Sigmoid colon (tissue), 7 donors: ENCODE results near the gene IMMP2L. TPM values are rescaled to one million over a fixed set of nuclear protein-coding genes. Genes with fewer than 3 reads are reported as not detected.

Experiments used
- DNase-seq: peaks from one replicate; pipeline ENCODE4 v3.0.0-alpha.2; 2019
- H3K27ac ChIP-seq, 4 donors: fragments of 200-600 bp; sonication (generic); one replicate each; pipeline ENCODE4 v1.5.1; 2016 to 2019; ENCODE audit warnings: mild to moderate bottlenecking in 1 of 4
- H3K27me3 ChIP-seq, 3 donors: fragments of 200-600 bp; sonication (generic); one replicate each; pipeline ENCODE4 v1.5.1; 2019; ENCODE audit warnings: mild to moderate bottlenecking in 1 of 3
- H3K36me3 ChIP-seq, 4 donors: fragments of 200-600 bp; sonication (generic); one replicate each; pipeline ENCODE4 v1.5.1; 2016 to 2019
- H3K4me1 ChIP-seq, 4 donors: fragments of 200-600 bp; sonication (generic); one replicate each; pipeline ENCODE4 v1.5.1; 2017 to 2019
- H3K4me3 ChIP-seq, 4 donors: fragments of 200-600 bp; sonication (generic); one replicate each; pipeline ENCODE4 v1.5.1; 2017 to 2019; ENCODE audit warnings: mild to moderate bottlenecking in 2 of 4, moderate library complexity in 1 of 4
- H3K9me3 ChIP-seq, 4 donors: fragments of 200-600 bp in 3 of 4; sonication (generic) in 3 of 4; one replicate each; pipeline versions ENCODE4 v1.5.1 to v1.6.1; 2013 to 2019
- CTCF ChIP-seq, 4 experiments: fragments of 450-650 bp in 3 of 4; fragments of 200-600 bp in 1 of 4; IDR thresholded peaks; one replicate each; pipeline ENCODE4 v1.5.1; 2016 to 2019; ENCODE audit warnings: antibody characterized with exemption in 4 of 4, mild to moderate bottlenecking in 3 of 4, moderate library complexity in 2 of 4
- EP300 ChIP-seq, 4 donors: sonication (generic); formaldehyde crosslinking; IDR thresholded peaks; one replicate each; pipeline ENCODE4 v1.6.1; 2017; ENCODE audit warnings: antibody characterized with exemption in 4 of 4
- POLR2A ChIP-seq, 2 donors: fragments of 450-650 bp; IDR thresholded peaks; one replicate each; pipeline ENCODE4 v1.6.1; 2016; ENCODE audit warnings: antibody characterized with exemption in 2 of 2, mild to moderate bottlenecking in 2 of 2, moderate library complexity in 2 of 2
- POLR2AphosphoS5 ChIP-seq, 4 donors: sonication (generic); formaldehyde crosslinking; IDR thresholded peaks; one replicate each; pipeline ENCODE4 v1.6.1; 2017; ENCODE audit warnings: antibody characterized with exemption in 4 of 4
- WGBS, 2 donors: extraction: QIAGEN DNeasy Blood & Tissue Kit; methylation state at CpG; one replicate each; pipeline ENCODE4 v1.1.7; 2013; 5-methylcytosine and 5-hydroxymethylcytosine counted together
- intact Hi-C: fragments of 100-400 bp; cut with DNase I; formaldehyde crosslinking; loops from one replicate; pipeline ENCODE4 v1.15.1; 2023
- polyA plus RNA-seq, 3 donors: library from polyadenylated mRNA; stranded (reverse); fragments of 200-250 nt; gene quantifications; one replicate each; pipeline ENCODE4 v1.2.3, GENCODE V29; 2013
- total RNA-seq, 4 donors: library from RNA; depleted of rRNA; stranded (reverse); fragments of >200 nt; gene quantifications; one replicate each; pipeline ENCODE4 v1.1.0, GENCODE V29; 2016
- donor health status: healthy with polysubstance abuse.
- donor health status: Bipolar disorder and iron deficiency.
- donor health status: healthy.

IMMP2L gene
- total and polyA plus RNA-seq, 7 donors = 2.5 to 57.9 (median 18.5) TPM

- intact Hi-C loops = no loop called here
- no peak overlapping the region for H3K27ac ChIP-seq
- WGBS, 2 donors = 67 to 78% methylated on average over 9 of the region's 9 CpGs
- DNase-seq = no peak
- no peaks in the 10 kb centered on the region for H3K27me3 ChIP-seq
- H3K36me3 ChIP-seq = no peaks in the 10 kb centered on the region
- H3K4me3 ChIP-seq = no peak overlapping the region
- no peak for TF ChIP-seq CTCF (IDR thresholded peaks at IDR 0.05)
- no peak for TF ChIP-seq POLR2A (IDR thresholded peaks at IDR 0.05)
- no peak for TF ChIP-seq EP300 (IDR thresholded peaks at IDR 0.05)
- no peak for TF ChIP-seq POLR2AphosphoS5 (IDR thresholded peaks at IDR 0.05)
- H3K4me1 ChIP-seq = peaks cover 0 to 3% (median 0%) of the 10 kb centered on the region in 4 donors
- no peaks in the 10 kb centered on the region for H3K9me3 ChIP-seq
Measured at GRCh38 chr7:111242141-111242755, 320.0 kb downstream of the IMMP2L start.

GRCh38 chr7:111240371-111240770, 321.9 kb downstream of the IMMP2L start:
- Histone ChIP-seq H3K27me3 (no peaks in the 10 kb centered on the region), H3K36me3 (no peaks in the 10 kb centered on the region), H3K4me1 (peaks cover 0 to 3% (median 0%) of the 10 kb centered on the region in 4 donors), H3K9me3 (no peaks in the 10 kb centered on the region), H3K27ac (no peak overlapping the region), H3K4me3 (no peak overlapping the region)
- intact Hi-C loops = no loop called here
- no peak for DNase-seq
- TF ChIP-seq CTCF (IDR thresholded peaks at IDR 0.05) = no peak
- no peak for TF ChIP-seq EP300 (IDR thresholded peaks at IDR 0.05)
- no peak for TF ChIP-seq POLR2AphosphoS5 (IDR thresholded peaks at IDR 0.05)
- TF ChIP-seq POLR2A (IDR thresholded peaks at IDR 0.05) = no peak
- WGBS, 2 donors = 80 to 91% methylated on average over 4 of the region's 4 CpGs

- no peaks in the 10 kb centered on the region for H3K9me3 ChIP-seq
- no peak for DNase-seq
- 0 to 57% methylated on average over 1 of the region's 1 CpG for WGBS, 2 donors
- H3K27me3 ChIP-seq = no peaks in the 10 kb centered on the region
- H3K27ac ChIP-seq = no peak overlapping the region
- TF ChIP-seq POLR2AphosphoS5 (IDR thresholded peaks at IDR 0.05) (no peak), CTCF (IDR thresholded peaks at IDR 0.05) (no peak), EP300 (IDR thresholded peaks at IDR 0.05) (no peak), POLR2A (IDR thresholded peaks at IDR 0.05) (no peak)
- no peaks in the 10 kb centered on the region for H3K36me3 ChIP-seq
- no peak overlapping the region for H3K4me3 ChIP-seq
- intact Hi-C loops = no loop called here
- peaks cover 0 to 3% (median 0%) of the 10 kb centered on the region in 4 donors for H3K4me1 ChIP-seq
Measured at GRCh38 chr7:111239437-111239836, 322.9 kb downstream of the IMMP2L start.

- no peak for DNase-seq
- H3K9me3 ChIP-seq = no peaks in the 10 kb centered on the region
- H3K4me1 ChIP-seq = peaks cover 0 to 3% (median 0%) of the 10 kb centered on the region in 4 donors
- TF ChIP-seq CTCF (IDR thresholded peaks at IDR 0.05) = no peak
- WGBS, 2 donors = 63 to 81% methylated on average over 1 of the region's 1 CpG
- intact Hi-C loops = no loop called here
- H3K27me3 ChIP-seq = no peaks in the 10 kb centered on the region
- no peaks in the 10 kb centered on the region for H3K36me3 ChIP-seq
- H3K4me3 ChIP-seq = peak overlapping the region in 2 of 4 donors; percentile 8 to 10
- no peak overlapping the region for H3K27ac ChIP-seq
Measured at GRCh38 chr7:111238886-111239285, 323.4 kb downstream of the IMMP2L start.

- Histone ChIP-seq H3K9me3 (no peaks in the 10 kb centered on the region), H3K4me3 (no peak overlapping the region), H3K36me3 (no peaks in the 10 kb centered on the region), H3K27me3 (no peaks in the 10 kb centered on the region), H3K4me1 (peaks cover 0 to 3% (median 0%) of the 10 kb centered on the region in 4 donors), H3K27ac (no peak overlapping the region)
- intact Hi-C loops = no loop called here
- TF ChIP-seq POLR2AphosphoS5 (IDR thresholded peaks at IDR 0.05) = no peak
- no peak for TF ChIP-seq EP300 (IDR thresholded peaks at IDR 0.05)
- TF ChIP-seq POLR2A (IDR thresholded peaks at IDR 0.05) = no peak
- TF ChIP-seq CTCF (IDR thresholded peaks at IDR 0.05) = no peak
- DNase-seq = no peak
Measured at GRCh38 chr7:111235709-111236108, 326.6 kb downstream of the IMMP2L start.
